HUES48 (cell line): ENCODE measurements around the gene SLC25A3.
"Not testable (repeated sequence)": the region's sequence is repeated elsewhere in the genome, so short reads cannot be mapped to it uniquely, and the experiment has no call there.

Experiments
- H3K27ac ChIP-seq: one replicate; pipeline ENCODE4 v1.7.0; 2013; ENCODE audit warnings: low read depth, low read length, inconsistent platforms
- H3K27me3 ChIP-seq: 2 replicates; pipeline ENCODE4 v1.6.1; 2013; ENCODE audit warnings: mild to moderate bottlenecking, low read length; ENCODE audit not compliant: control insufficient read depth, insufficient read depth
- H3K36me3 ChIP-seq: 2 replicates; pipeline ENCODE4 v1.6.1; 2013; ENCODE audit warnings: low read length; ENCODE audit not compliant: control insufficient read depth, insufficient read depth
- H3K4me1 ChIP-seq: 2 replicates; pipeline ENCODE4 v1.6.1; 2013; ENCODE audit warnings: mild to moderate bottlenecking, low read length; ENCODE audit not compliant: control insufficient read depth, insufficient read depth
- H3K4me3 ChIP-seq: 2 replicates; pipeline ENCODE4 v1.5.1; 2013; ENCODE audit warnings: mild to moderate bottlenecking, low read depth, low read length
- H3K9ac ChIP-seq: 2 replicates; pipeline ENCODE4 v1.6.1; 2013; ENCODE audit warnings: mild to moderate bottlenecking, low read depth, low read length, moderate library complexity
- H3K9me3 ChIP-seq: 2 replicates; pipeline ENCODE4 v1.6.1; 2013; ENCODE audit warnings: low read length; ENCODE audit not compliant: control insufficient read depth, insufficient read depth

Gene SLC25A3

GRCh38 chr12:98593351-98594049, at the start of gene SLC25A3:
Gene SLC25A3, plus strand, starts transcription at chr12:98593686. Its CDS starts 293 bp downstream, at chr12:98593979.
- Histone ChIP-seq H3K27ac (peak within 1 kb of the TSS; percentile 92), H3K4me1 (peaks cover 3% of the 10 kb centered on the region; the same call in 1 of the 2 replicates)

GRCh38 chr12:98543701-98544100, 49.8 kb upstream of the SLC25A3 start:
- H3K4me3 ChIP-seq, result no peak overlapping the region
- no peaks in the 10 kb centered on the region for H3K4me1 ChIP-seq
- H3K9me3 ChIP-seq, result no peaks in the 10 kb centered on the region
- H3K9ac ChIP-seq, result no peak overlapping the region
- H3K36me3 ChIP-seq, result peaks cover 93% of the 10 kb centered on the region
- H3K27me3 ChIP-seq, result no peaks in the 10 kb centered on the region
- H3K27ac ChIP-seq, result no peak overlapping the region

More at GRCh38 chr12:98593351-98594049, at the start of gene SLC25A3:
- Histone ChIP-seq H3K9ac (peak within 1 kb of the TSS; percentile 95), H3K9me3 (no peaks in the 10 kb centered on the region), H3K4me3 (peak within 1 kb of the TSS; percentile 98), H3K36me3 (peaks cover 34% of the 10 kb centered on the region), H3K27me3 (no peaks in the 10 kb centered on the region)

GRCh38 chr12:98544751-98545150, 48.7 kb upstream of the SLC25A3 start:
- H3K9ac ChIP-seq, result no peak overlapping the region
- H3K4me3 ChIP-seq, result no peak overlapping the region
- no peak overlapping the region for H3K27ac ChIP-seq
- H3K4me1 ChIP-seq, result no peaks in the 10 kb centered on the region
- H3K27me3 ChIP-seq, result no peaks in the 10 kb centered on the region
- H3K9me3 ChIP-seq, result no peaks in the 10 kb centered on the region
- H3K36me3 ChIP-seq, result peaks cover 97% of the 10 kb centered on the region

- Histone ChIP-seq H3K9me3 (no peaks in the 10 kb centered on the region), H3K9ac (no peak overlapping the region), H3K27me3 (no peaks in the 10 kb centered on the region), H3K27ac (no peak overlapping the region), H3K4me1 (no peaks in the 10 kb centered on the region), H3K36me3 (peaks cover 70% of the 10 kb centered on the region), H3K4me3 (no peak overlapping the region)
Measured at GRCh38 chr12:98549371-98550110, 43.9 kb upstream of the SLC25A3 start.

GRCh38 chr12:98551787-98552186, 41.7 kb upstream of the SLC25A3 start:
- no peaks in the 10 kb centered on the region for H3K9me3 ChIP-seq
- no peak overlapping the region for H3K27ac ChIP-seq
- no peaks in the 10 kb centered on the region for H3K27me3 ChIP-seq
- H3K4me3 ChIP-seq, result no peak overlapping the region
- H3K4me1 ChIP-seq, result no peaks in the 10 kb centered on the region
- H3K9ac ChIP-seq, result no peak overlapping the region
- peaks cover 49% of the 10 kb centered on the region for H3K36me3 ChIP-seq

GRCh38 chr12:98558097-98558496, 35.4 kb upstream of the SLC25A3 start:
- not testable (repeated sequence) for H3K27me3 ChIP-seq, H3K9ac ChIP-seq, H3K27ac ChIP-seq, H3K9me3 ChIP-seq, H3K36me3 ChIP-seq, H3K4me3 ChIP-seq, H3K4me1 ChIP-seq

- Histone ChIP-seq H3K27ac (no peak overlapping the region), H3K9me3 (no peaks in the 10 kb centered on the region), H3K9ac (no peak overlapping the region), H3K27me3 (no peaks in the 10 kb centered on the region), H3K36me3 (no peaks in the 10 kb centered on the region), H3K4me1 (no peaks in the 10 kb centered on the region), H3K4me3 (no peak overlapping the region)
Measured at GRCh38 chr12:98559666-98560065, 33.8 kb upstream of the SLC25A3 start.

- Histone ChIP-seq H3K9ac (no peak overlapping the region), H3K36me3 (no peaks in the 10 kb centered on the region), H3K9me3 (no peaks in the 10 kb centered on the region), H3K27me3 (no peaks in the 10 kb centered on the region), H3K27ac (no peak overlapping the region), H3K4me3 (no peak overlapping the region), H3K4me1 (no peaks in the 10 kb centered on the region)
Measured at GRCh38 chr12:98561846-98562245, 31.6 kb upstream of the SLC25A3 start.

- no peak overlapping the region for H3K9ac ChIP-seq
- H3K27ac ChIP-seq, result no peak overlapping the region
- H3K27me3 ChIP-seq, result no peaks in the 10 kb centered on the region
- no peaks in the 10 kb centered on the region for H3K9me3 ChIP-seq
- no peak overlapping the region for H3K4me3 ChIP-seq
- no peaks in the 10 kb centered on the region for H3K4me1 ChIP-seq
- no peaks in the 10 kb centered on the region for H3K36me3 ChIP-seq
Measured at GRCh38 chr12:98572010-98572409, 21.5 kb upstream of the SLC25A3 start.

- no peak overlapping the region for H3K4me3 ChIP-seq
- no peak overlapping the region for H3K9ac ChIP-seq
- no peak overlapping the region for H3K27ac ChIP-seq
- H3K36me3 ChIP-seq, result no peaks in the 10 kb centered on the region
- no peaks in the 10 kb centered on the region for H3K4me1 ChIP-seq
- H3K9me3 ChIP-seq, result no peaks in the 10 kb centered on the region
- no peaks in the 10 kb centered on the region for H3K27me3 ChIP-seq
Measured at GRCh38 chr12:98574110-98574509, 19.4 kb upstream of the SLC25A3 start.

- H3K27ac ChIP-seq, result no peak overlapping the region
- H3K9me3 ChIP-seq, result no peaks in the 10 kb centered on the region
- no peaks in the 10 kb centered on the region for H3K4me1 ChIP-seq
- no peaks in the 10 kb centered on the region for H3K27me3 ChIP-seq
- no peak overlapping the region for H3K9ac ChIP-seq
- no peak overlapping the region for H3K4me3 ChIP-seq
- H3K36me3 ChIP-seq, result no peaks in the 10 kb centered on the region
Measured at GRCh38 chr12:98575013-98575412, 18.5 kb upstream of the SLC25A3 start.
